ENCODE results near the gene PHTF1.

PHTF1 gene

DNA sequence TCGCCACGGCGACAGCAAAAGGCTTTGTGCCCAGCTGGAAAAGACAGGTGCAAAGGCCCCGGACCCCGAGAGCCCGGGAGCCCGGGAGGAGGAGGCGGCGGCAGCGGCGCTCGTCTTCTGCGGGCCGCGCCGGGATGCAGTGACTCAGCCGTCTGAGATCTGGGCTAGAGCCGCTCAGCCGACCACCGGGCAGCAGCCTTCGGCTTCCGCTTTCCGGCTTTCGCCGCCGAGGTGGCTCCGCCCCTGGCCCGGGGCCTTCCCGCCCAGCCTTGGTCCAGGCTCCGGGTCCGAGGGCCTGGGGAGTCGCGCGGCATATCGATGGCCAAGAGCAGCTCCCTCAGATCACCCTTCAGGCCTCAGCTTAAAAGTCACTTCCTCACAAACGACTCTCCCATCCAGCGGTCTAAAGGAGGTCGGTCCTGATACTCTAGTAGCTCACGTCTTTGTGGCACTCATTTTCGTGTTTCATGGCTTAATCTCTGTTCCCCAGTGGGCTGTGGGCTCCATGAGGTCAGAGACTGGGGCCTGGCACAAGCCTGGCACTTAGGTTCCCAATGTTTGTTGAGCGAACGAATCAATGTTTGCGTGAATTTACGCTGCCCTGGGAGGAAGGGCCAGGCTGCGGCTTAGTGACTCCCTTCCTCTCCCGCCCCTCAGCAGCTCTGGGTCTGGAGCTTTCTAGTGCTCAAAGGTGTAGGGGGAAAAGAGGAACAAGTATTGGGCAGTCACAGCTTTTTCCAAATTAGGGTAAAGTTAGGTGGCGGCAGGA lies at the start of gene PHTF1:
TSS of gene PHTF1 (minus strand) at position 154 of the 769 bp plus-strand sequence. CDS start 783 bp downstream, outside the sequence.
- peak; percentile 76 for DNase-seq

DNA sequence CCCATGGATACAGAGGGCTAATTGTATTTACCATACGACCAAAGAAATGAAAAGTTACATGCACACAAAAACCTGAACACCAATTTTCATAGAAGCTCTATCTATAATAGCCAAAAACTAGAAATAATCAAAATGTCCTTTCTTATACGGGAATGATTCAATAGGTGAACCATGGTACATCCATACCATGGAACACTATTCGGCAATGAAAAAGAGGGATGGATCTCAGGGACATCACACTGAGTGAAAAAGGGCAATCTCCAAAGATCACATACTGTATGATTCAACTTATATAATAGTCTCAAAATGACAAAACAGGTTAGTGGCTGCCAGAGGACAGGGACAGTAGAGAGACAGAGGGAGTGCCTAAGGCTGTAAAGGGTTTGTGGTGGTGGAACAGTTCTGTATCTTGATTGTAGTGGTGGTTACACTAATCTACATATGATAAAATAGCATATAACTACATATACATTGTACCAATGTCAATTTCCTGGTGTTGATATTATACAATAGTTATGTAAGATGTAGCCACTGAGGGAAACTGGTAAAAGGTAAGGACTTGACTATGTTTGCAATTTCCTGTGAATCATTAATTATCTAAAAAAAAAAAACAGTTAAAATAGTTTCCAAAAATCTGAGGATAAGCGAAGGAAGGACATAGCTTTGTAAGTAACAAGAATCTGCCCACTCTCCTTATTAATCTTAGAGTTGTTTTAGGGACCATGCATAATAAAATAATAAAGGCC lies 49.3 kb upstream of the PHTF1 start:
- DNase-seq, result no peak

DNA sequence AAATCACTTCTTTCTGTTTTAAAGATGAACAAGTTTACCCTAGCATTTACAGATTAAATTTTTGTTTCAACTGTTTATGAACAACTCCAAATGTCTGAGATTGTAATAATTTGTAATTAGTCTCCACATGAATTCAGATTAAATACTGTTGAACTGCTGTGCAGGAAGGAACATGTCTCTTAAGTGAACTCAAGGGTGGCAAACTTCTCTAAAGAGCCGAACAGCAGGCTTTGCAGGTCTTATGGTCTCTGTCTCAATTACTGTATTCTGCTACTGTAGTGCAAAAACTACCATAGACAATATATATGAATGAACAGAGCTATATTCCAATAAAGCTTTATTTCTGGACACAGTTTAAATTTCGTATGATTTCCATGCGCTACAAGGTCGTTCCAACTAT lies 46.4 kb upstream of the PHTF1 start:
- no peak for DNase-seq

DNA sequence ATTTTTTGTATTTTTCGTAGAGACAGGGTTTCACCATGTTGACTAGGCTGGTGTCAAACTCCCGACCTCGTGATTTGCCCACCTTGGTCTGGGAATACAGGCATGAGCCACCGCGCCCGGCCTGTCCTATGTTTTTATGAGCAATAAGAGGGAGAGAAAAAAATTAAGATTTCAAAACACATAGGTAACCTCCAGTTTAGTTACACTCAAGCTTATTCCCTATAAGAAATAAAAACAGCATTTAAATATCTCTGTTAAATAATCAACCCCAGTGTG lies 45.9 kb upstream of the PHTF1 start:
- DNase-seq, result no peak

DNA sequence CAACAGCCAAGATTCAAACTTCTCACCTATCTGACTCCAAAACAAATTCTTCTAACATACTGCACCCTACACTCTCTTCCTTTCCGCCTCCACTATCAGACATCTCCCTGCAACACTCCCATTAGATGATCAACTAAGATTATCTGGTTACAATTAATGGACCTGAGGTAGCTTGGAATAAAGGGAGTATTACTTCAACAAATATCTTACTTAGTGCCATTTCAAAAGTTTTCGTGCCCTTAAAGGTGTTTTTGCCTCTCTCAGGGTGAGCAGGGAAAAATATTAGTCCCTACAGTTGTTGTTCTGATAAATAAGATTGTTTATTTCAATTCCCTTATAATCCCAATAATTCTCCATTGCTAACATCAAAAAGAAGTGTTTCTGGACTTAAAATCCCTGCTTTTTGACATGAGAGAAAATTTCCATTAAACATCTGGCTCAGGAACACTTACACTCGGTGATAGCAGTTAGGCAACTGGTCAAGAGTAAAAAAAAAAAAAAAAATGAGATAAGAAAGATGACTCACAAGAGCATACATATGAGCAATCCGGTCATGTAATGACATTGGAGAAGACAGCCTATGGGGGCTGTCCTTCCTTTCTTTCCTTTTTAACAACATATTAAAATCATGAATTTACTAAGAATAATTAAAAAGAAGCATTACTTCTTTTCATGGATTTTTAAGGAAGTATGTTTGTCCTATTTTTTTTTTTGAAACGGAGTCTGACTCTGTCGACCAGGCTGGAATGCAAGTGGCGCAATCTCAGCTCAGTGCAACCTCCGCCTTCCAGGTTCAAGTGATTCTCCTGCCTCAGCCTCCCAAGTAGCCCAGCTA lies 45.4 kb upstream of the PHTF1 start:
- DNase-seq, result no peak

DNA sequence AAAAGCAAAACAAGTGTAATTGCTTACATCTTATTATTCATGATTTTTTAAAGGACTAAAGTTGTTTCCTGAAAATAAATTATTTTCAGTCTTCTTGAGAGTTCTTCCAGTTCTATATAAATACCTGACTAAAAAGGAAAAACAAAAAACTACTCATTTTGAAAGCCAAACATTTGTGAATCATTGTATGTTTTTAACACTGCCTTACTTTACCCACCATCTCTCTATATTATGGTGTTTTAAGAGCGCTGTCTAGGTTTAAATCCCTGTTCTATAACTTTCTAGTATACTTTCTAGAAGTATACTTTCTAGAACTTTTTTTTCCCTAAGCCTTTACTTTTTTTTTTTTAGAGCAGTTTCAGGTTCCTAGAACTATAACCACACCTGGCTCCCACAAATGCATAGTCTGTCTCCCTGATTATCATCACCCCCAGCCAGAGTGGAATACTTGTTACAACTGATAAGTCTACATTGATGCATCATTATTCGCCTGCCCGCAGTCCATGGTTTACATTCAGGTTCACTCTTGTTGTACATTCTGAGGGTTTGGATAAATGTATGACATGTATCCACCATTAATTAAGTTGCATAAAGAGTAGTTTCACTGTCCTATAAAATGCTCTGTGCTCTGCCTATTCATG lies 43.2 kb upstream of the PHTF1 start:
- DNase-seq, result peak; percentile 20

DNA sequence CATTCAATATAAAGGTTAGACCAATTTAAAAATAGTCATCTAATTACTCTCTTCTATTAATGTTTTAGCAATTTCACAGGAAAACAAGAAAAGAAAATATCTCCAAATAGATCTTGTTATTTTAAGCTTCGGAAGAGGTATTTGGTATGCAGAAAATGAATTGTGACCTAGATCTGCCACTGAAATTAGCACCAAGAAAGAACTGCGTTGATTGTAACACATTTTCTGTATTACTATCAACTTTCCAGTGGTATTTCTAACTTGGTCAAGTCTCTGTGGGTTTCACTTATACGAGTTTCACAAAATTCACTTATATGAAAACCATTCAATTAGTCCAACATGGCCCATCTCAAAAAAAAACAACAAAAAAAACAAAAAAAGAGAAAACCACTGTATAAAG lies 41.2 kb upstream of the PHTF1 start:
- no peak for DNase-seq

DNA sequence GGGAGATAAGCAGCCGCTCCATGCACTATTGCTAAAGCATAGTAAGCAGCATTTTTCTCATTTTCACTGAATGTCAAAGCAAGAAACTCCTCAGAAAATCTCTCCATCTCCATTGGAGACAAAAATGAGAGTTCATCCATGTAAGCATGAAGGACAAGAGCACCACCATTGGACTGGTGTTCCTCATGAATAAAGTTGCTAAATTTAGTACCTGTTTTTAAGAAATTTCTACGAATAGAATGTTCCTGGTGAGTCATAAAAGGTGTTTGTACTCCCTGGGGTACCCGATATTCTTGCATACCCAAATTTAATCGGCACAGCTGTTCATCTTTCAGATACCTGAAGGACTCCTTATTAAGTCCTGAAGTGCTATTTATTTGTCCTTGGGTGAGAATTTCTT lies 38.2 kb upstream of the PHTF1 start:
- DNase-seq, result no peak

DNA sequence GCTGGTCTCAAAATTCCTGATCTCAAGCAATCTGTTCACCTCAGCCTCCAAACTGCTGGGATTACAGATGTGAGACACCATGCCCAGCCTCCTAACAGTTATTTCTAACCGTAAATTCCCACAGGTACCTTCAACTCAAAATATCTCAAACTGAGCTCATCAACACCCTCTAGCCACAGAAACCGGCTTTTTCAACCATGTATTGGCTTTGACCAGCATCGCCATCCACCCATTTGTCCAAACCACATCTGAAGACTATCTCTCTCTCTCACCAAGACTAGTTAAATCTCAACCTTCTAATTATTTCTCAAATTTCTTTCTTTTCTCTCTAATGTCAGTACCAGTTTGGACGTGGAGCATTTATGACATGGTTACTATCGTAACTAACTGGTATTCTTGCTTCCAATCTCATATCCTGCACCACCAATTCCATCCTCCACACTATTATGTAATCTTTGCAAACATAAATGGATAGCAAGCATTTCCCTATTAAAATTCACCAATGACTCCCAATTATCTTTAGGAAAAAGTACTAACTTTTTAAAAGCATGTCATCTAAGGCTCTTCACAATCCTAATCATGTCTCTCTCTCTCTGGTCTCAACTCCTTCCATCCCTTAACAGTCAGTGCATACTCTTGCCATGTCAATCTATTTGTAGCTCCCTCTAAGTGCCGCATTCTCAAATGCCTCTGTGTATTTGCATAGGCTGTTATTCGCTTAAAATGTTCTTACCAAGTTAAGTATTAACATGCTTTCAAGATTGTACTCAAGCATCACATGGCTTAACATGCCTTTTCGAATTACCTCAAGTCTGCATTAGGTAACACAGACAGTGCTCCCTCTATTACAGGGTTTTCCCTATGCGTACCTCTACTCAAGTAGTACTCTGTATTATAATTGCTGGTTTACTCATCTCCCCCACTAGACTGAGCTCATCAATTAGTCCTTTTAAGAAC lies 34.9 kb upstream of the PHTF1 start:
- DNase-seq, result no peak

DNA sequence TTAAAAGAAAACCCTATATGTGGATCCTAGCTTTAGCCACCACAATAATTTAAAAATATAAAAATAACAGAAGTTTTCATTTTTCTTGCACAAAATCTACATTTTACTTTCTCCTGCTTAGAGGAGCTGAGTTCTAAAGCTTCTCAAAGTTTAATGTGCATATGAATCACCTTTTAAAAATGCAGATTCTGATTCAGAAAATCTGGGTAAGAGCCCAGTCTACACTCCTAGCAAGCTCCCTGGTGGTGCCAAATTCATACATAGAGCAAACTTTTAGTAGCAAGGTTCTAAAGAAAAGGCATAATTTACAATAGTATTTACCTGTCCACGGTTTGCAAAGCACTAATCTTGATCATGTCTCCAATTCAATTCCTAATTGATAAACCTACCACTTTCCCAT lies 33.7 kb upstream of the PHTF1 start:
- DNase-seq, result no peak

DNA sequence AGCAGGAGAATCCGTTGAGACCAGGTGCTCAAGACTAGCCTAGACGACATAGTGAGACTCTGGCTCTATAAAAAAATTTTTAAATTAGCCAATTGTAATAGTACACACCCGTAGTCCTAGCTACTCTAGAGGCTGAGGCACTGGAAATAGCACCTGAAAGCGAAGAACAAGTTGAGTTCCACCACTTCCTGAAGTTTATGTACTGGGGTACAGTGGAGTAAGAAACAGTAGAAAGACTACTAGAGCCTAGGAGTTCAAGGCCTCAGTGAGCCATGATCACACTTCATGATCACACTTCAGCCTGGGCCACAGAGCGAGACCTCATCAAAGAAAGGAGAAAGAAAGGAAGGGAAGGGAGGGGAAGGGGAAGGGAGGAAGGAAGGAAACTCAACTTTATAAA lies 33.2 kb upstream of the PHTF1 start:
- DNase-seq, result no peak

DNA sequence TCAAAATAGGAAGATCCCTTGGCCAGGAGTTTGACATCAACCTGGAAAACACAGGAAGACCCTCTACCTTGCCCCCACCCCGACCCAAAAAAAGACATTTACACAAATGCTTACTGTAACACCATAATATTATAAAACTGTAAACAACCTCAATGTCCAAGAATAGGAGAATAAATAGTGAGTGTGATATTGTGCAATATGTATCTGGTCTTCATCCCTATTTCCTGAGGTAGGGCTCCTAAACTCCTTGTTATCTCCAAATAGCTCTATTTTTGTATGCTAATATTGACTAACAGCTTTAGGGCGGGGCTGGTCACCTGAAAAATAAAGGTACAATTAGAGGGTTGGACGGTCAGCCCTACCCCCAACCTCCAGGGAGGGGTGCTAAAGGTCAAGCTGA lies 29.5 kb upstream of the PHTF1 start:
- DNase-seq, result no peak

DNA sequence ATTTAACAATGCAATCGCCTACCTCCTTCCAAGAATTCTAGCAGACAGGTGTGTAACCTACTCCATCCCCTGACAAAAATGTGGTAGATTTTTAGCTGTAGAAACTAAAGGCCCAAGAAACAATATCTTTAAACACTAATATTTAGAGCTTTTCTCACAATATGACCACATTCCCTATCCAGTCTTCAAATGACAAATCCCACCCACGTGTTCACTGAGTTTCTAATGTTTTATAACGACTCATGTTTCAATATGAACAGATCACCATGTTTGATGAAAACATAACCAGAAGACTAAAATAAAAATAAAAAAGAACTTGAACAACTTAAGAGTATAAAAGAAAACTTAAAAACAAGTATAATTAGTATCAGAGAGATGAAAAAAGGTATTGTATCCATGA lies 28.4 kb upstream of the PHTF1 start:
- DNase-seq, result no peak

DNA sequence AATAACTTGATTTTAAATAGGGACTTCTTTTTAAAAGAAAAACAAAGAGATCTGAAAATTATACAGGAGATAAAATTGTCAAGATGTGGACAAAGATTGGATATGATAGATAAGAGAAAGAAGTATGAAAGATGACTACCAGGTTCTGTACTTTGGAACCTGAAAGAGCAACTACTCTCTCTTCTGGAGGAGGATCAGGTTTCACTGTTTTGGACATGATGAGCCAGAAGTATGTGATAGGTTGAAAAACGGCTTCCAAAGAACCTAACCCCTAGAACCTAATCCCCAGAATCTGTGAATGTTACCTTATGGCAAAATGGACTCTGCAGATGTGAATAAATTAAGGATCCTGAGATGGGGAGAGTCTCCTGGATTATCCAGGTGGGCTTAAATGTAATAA lies 26.8 kb upstream of the PHTF1 start:
- DNase-seq, result no peak

DNA sequence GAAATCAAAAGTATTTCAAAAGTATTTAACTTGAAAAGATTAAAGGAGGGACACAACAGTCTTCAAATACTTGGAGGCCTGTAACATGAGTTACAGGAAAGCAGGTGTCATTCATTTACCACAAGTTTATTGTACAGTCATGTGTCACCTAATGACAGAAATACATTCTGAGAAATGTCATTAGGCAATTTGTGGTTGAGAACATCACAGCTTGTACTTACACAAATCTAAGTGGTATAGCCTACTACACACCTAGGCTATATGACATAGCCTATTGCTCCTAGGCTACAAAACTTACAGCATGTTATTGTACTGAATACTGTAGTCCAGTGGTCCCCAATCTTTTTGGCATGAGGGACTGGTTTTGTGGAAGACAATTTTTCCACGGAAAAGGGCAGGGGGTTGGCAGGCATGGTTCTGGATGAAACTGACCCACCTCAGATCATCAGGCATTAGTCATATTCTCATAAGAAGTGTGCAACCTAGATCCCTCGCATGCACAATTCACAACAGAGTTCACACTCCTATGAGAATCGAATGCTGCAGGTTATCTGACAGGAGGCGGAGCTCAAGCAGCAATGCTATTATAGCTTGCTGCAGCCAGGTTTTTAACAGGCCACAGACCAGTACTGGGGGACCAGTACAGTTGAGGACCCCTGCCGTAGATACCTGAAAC lies 25.0 kb upstream of the PHTF1 start:
- DNase-seq, result peak; percentile 45

DNA sequence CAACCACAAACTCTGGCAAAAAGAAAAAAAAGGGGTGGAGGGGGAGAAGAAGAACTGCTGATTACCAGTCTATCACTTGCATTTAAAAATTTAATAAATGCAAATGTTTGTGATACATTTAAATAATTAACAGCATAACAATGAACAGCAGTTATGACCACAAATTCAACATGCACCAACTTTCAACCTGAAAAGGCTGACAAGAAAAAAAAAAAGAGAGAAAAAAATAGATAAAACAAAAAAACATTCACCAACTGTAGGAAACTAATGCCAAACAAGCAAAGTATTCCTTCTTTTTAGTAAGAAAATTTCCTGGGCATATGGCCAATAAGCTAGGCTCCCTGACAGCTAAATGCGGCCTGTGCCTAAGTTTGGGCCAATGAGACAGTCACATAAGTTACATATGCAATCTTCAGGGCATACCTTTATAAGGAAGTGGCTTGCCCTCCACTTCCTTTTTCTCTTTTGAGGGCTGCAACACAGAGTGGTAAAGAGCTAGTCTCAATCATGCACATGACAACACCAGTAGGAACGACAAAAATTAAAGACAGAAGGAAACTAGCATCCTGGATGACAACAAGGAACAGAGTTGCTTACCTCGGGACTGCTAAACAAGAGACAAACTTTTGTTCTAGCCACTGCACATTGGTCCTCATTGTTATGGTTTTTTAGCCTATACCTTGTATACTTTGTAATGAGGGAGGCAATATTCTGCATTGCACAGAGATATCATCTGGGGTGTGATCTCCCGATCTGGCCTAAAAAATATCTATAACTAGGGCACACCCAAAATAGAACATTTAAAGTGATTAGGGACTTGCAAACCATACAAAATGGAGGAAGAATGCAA lies 24.2 kb upstream of the PHTF1 start:
- peak; percentile 34 for DNase-seq

DNA sequence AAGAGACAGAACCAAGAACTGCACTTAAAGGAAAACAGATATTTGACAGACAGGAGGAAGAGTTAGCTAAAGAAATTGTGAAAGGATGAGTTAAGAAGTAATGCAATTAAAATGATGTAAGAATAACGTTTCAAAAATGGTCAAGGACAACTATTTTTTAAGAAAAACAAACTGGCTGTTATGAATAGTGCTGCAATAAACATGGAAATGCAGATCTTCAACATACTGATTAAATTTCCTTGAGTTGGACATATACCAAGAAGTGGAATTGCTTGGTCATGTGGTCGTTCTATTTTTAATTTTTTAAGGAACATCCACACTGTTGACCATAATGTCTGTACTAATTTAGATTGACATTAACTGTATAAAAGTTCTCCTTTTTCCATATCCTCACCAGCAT lies 23.1 kb upstream of the PHTF1 start:
- DNase-seq, result no peak

DNA sequence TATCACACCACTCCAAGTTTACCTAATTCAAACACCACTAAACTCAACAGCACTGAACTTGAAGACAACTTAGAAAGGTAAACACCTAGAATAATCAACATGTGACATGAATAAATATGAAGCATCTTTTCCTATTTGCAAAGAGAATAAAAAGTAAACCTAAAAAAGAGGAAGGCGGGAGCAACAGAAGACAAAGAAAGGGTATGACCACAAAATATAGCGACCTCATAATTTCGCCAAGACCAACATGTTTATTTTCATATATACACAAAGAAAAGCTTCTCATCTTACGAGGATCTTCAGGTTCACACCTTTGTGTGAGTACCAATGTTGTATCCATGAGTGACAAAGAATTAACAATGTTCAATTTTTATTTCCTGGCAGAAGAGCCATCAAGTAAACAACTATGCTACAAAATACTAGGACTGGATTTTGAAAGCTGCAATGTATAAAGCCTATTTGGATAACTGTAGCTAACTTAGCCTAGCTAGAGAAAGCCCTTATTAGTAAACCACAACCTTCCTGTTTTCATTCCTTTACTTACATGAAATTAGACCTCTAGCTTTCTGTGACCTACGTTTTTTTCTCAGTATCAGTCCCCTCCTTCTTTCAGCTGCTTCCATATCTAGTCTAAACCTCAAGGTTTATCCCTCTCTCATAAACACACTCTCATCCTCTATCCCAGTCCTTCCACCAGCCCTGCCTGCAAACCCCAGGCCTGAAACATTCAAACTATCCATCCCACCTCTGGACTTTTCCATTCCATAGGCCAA lies 21.3 kb upstream of the PHTF1 start:
- DNase-seq, result no peak

DNA sequence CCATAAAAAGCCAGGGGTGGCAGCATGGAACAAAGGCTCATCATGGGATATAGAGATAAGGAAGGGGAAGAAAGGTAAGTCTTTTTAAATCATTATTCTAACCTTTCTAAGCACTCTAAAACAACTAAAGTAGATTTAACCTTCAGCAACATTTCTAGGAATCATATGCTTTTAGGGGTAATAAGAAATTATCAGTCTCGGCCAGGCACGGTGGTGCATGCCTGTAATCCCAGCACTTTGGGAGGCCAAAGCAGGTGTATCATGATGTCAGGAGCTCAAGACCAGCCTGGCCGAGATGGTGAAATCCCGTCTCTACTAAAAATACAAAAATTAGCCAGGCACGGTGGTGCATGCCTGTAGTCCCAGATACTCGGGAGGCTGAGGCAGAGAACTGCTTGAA lies 20.3 kb upstream of the PHTF1 start:
- no peak for DNase-seq

DNA sequence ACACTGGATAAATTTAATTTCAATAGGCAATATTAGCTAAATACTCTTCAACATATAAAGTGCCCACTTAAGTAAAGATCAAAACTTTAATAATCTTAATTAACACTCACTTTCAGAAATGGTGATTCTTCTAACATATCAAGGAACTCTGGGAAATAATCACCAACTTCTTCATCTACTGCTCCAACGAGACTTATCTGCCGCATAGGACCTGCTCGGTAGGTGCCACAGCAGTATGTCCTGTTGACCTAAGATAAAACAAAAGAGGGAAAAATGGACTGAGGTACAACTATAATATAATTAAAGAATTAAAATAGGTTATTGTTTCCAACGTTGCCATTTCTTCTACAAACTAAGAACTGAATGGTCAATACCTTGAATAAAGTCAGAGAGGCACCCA lies 18.3 kb upstream of the PHTF1 start:
- no peak for DNase-seq

Data from stimulated activated CD4-positive, alpha-beta T cell treated with anti-CD3 and anti-CD28 coated beads, Interleukin-15, amount 100 ng/mL, for 24 hours (primary cell).